ENCODE data around the gene SIGLEC11.

DNA sequence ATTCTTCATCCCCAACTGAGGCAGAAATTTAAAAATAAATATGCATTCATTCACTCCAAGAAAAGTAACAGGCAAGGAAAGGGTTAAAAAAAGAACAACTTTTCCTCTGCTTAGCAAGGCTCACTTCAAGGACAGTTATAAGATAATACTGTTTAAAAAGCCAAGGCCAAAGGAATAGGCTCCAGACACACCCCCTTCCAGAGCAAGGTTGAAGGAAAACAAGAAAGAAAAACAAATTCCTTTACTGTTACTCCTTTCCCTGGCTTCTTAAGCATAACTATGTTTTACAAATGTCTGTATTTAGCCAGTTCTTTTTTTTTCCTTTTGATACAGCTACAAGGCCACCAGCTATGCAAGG lies 8.5 kb downstream of the SIGLEC11 start:
- TF ChIP-seq CTCF (IDR thresholded peaks at IDR 0.05) (no peak), POLR2A (IDR thresholded peaks at IDR 0.05) (no peak)
